ENCODE measurements around the gene CACNA1C.
A peak's percentile ranks its signal among the peaks of the same experiment; 100 is the strongest.

Gene CACNA1C

GRCh38 chr12:2648406-2648805 lies 595.6 kb downstream of the CACNA1C start:
- Histone ChIP-seq H3K9me3 (ENCODE audit: control insufficient read depth in 2 of 2, low read length in 2 of 2) (no peaks in the 10 kb centered on the region), H3K4me1 (ENCODE audit: control insufficient read depth, insufficient read depth, low read length) (peaks cover 24% of the 10 kb centered on the region), H3K27me3 (ENCODE audit: control insufficient read depth in 1 of 2, insufficient read depth in 2 of 2, low read length in 2 of 2) (no peaks in the 10 kb centered on the region), H3K9ac (ENCODE audit: low read length in 2 of 2) (no peak overlapping the region), H3K4me3 (ENCODE audit: low read length in 2 of 2) (no peak overlapping the region), H3K36me3 (ENCODE audit: control insufficient read depth in 2 of 2, insufficient read depth in 2 of 2, low read length in 2 of 2) (peaks cover 4 to 9% of the 10 kb centered on the region in 2 donors), H3K27ac (ENCODE audit: low read length) (no peak overlapping the region)

GRCh38 chr12:2649201-2650030 lies 596.6 kb downstream of the CACNA1C start:
- Histone ChIP-seq H3K36me3 (ENCODE audit: control insufficient read depth in 2 of 2, insufficient read depth in 2 of 2, low read length in 2 of 2) (peaks cover 5 to 16% of the 10 kb centered on the region in 2 donors), H3K27ac (ENCODE audit: low read length) (no peak overlapping the region), H3K4me3 (ENCODE audit: low read length in 2 of 2) (no peak overlapping the region), H3K27me3 (ENCODE audit: control insufficient read depth in 1 of 2, insufficient read depth in 2 of 2, low read length in 2 of 2) (no peaks in the 10 kb centered on the region), H3K9ac (ENCODE audit: low read length in 2 of 2) (no peak overlapping the region), H3K9me3 (ENCODE audit: control insufficient read depth in 2 of 2, low read length in 2 of 2) (no peaks in the 10 kb centered on the region), H3K4me1 (ENCODE audit: control insufficient read depth, insufficient read depth, low read length) (peaks cover 24% of the 10 kb centered on the region)

GRCh38 chr12:2650261-2651067 lies 597.7 kb downstream of the CACNA1C start:
- H3K27ac ChIP-seq (ENCODE audit: low read length) = peak overlapping the region; percentile 24
- H3K4me3 ChIP-seq (ENCODE audit: low read length in 2 of 2) = no peak overlapping the region
- H3K9ac ChIP-seq (ENCODE audit: low read length in 2 of 2) = no peak overlapping the region
- H3K9me3 ChIP-seq (ENCODE audit: control insufficient read depth in 2 of 2, low read length in 2 of 2) = no peaks in the 10 kb centered on the region
- peaks cover 24% of the 10 kb centered on the region for H3K4me1 ChIP-seq (ENCODE audit: control insufficient read depth, insufficient read depth, low read length)
- peaks cover 14 to 26% of the 10 kb centered on the region in 2 donors for H3K36me3 ChIP-seq (ENCODE audit: control insufficient read depth in 2 of 2, insufficient read depth in 2 of 2, low read length in 2 of 2)
- H3K27me3 ChIP-seq (ENCODE audit: control insufficient read depth in 1 of 2, insufficient read depth in 2 of 2, low read length in 2 of 2) = no peaks in the 10 kb centered on the region

GRCh38 chr12:2651068-2651965 lies 598.5 kb downstream of the CACNA1C start:
- Histone ChIP-seq H3K27me3 (ENCODE audit: control insufficient read depth in 1 of 2, insufficient read depth in 2 of 2, low read length in 2 of 2) (no peaks in the 10 kb centered on the region), H3K27ac (ENCODE audit: low read length) (peak overlapping the region; percentile 24), H3K4me1 (ENCODE audit: control insufficient read depth, insufficient read depth, low read length) (peaks cover 24% of the 10 kb centered on the region), H3K9ac (ENCODE audit: low read length in 2 of 2) (no peak overlapping the region), H3K36me3 (ENCODE audit: control insufficient read depth in 2 of 2, insufficient read depth in 2 of 2, low read length in 2 of 2) (peaks cover 20 to 30% of the 10 kb centered on the region in 2 donors), H3K9me3 (ENCODE audit: control insufficient read depth in 2 of 2, low read length in 2 of 2) (no peaks in the 10 kb centered on the region), H3K4me3 (ENCODE audit: low read length in 2 of 2) (no peak overlapping the region)

- H3K36me3 ChIP-seq (ENCODE audit: control insufficient read depth in 2 of 2, insufficient read depth in 2 of 2, low read length in 2 of 2) = peaks cover 23 to 34% of the 10 kb centered on the region in 2 donors
- no peaks in the 10 kb centered on the region for H3K9me3 ChIP-seq (ENCODE audit: control insufficient read depth in 2 of 2, low read length in 2 of 2)
- H3K9ac ChIP-seq (ENCODE audit: low read length in 2 of 2) = no peak overlapping the region
- H3K27me3 ChIP-seq (ENCODE audit: control insufficient read depth in 1 of 2, insufficient read depth in 2 of 2, low read length in 2 of 2) = no peaks in the 10 kb centered on the region
- H3K4me3 ChIP-seq (ENCODE audit: low read length in 2 of 2) = no peak overlapping the region
- H3K27ac ChIP-seq (ENCODE audit: low read length) = no peak overlapping the region
- H3K4me1 ChIP-seq (ENCODE audit: control insufficient read depth, insufficient read depth, low read length) = peaks cover 24% of the 10 kb centered on the region
Observed at GRCh38 chr12:2652011-2652400, 599.2 kb downstream of the CACNA1C start.

GRCh38 chr12:2652401-2653081 lies 599.8 kb downstream of the CACNA1C start:
- no peaks in the 10 kb centered on the region for H3K27me3 ChIP-seq (ENCODE audit: control insufficient read depth in 1 of 2, insufficient read depth in 2 of 2, low read length in 2 of 2)
- H3K4me3 ChIP-seq (ENCODE audit: low read length in 2 of 2) = no peak overlapping the region
- no peak overlapping the region for H3K27ac ChIP-seq (ENCODE audit: low read length)
- peaks cover 25 to 34% of the 10 kb centered on the region in 2 donors for H3K36me3 ChIP-seq (ENCODE audit: control insufficient read depth in 2 of 2, insufficient read depth in 2 of 2, low read length in 2 of 2)
- no peaks in the 10 kb centered on the region for H3K9me3 ChIP-seq (ENCODE audit: control insufficient read depth in 2 of 2, low read length in 2 of 2)
- no peak overlapping the region for H3K9ac ChIP-seq (ENCODE audit: low read length in 2 of 2)
- peaks cover 24% of the 10 kb centered on the region for H3K4me1 ChIP-seq (ENCODE audit: control insufficient read depth, insufficient read depth, low read length)

- Histone ChIP-seq H3K36me3 (ENCODE audit: control insufficient read depth in 2 of 2, insufficient read depth in 2 of 2, low read length in 2 of 2) (peaks cover 30 to 38% of the 10 kb centered on the region in 2 donors), H3K4me1 (ENCODE audit: control insufficient read depth, insufficient read depth, low read length) (peaks cover 21% of the 10 kb centered on the region), H3K9ac (ENCODE audit: low read length in 2 of 2) (no peak overlapping the region), H3K9me3 (ENCODE audit: control insufficient read depth in 2 of 2, low read length in 2 of 2) (no peaks in the 10 kb centered on the region), H3K4me3 (ENCODE audit: low read length in 2 of 2) (no peak overlapping the region), H3K27me3 (ENCODE audit: control insufficient read depth in 1 of 2, insufficient read depth in 2 of 2, low read length in 2 of 2) (no peaks in the 10 kb centered on the region), H3K27ac (ENCODE audit: low read length) (no peak overlapping the region)
Observed at GRCh38 chr12:2653461-2653965, 600.7 kb downstream of the CACNA1C start.

- Histone ChIP-seq H3K27ac (ENCODE audit: low read length) (no peak overlapping the region), H3K36me3 (ENCODE audit: control insufficient read depth in 2 of 2, insufficient read depth in 2 of 2, low read length in 2 of 2) (peaks cover 32 to 43% of the 10 kb centered on the region in 2 donors), H3K27me3 (ENCODE audit: control insufficient read depth in 1 of 2, insufficient read depth in 2 of 2, low read length in 2 of 2) (no peaks in the 10 kb centered on the region), H3K9ac (ENCODE audit: low read length in 2 of 2) (no peak overlapping the region), H3K4me1 (ENCODE audit: control insufficient read depth, insufficient read depth, low read length) (peaks cover 15% of the 10 kb centered on the region), H3K4me3 (ENCODE audit: low read length in 2 of 2) (no peak overlapping the region), H3K9me3 (ENCODE audit: control insufficient read depth in 2 of 2, low read length in 2 of 2) (no peaks in the 10 kb centered on the region)
Observed at GRCh38 chr12:2654311-2654710, 601.5 kb downstream of the CACNA1C start.

GRCh38 chr12:2654741-2655140 lies 602.0 kb downstream of the CACNA1C start:
- Histone ChIP-seq H3K9ac (ENCODE audit: low read length in 2 of 2) (no peak overlapping the region), H3K27me3 (ENCODE audit: control insufficient read depth in 1 of 2, insufficient read depth in 2 of 2, low read length in 2 of 2) (no peaks in the 10 kb centered on the region), H3K36me3 (ENCODE audit: control insufficient read depth in 2 of 2, insufficient read depth in 2 of 2, low read length in 2 of 2) (peaks cover 34 to 44% of the 10 kb centered on the region in 2 donors), H3K4me3 (ENCODE audit: low read length in 2 of 2) (no peak overlapping the region), H3K27ac (ENCODE audit: low read length) (no peak overlapping the region), H3K9me3 (ENCODE audit: control insufficient read depth in 2 of 2, low read length in 2 of 2) (no peaks in the 10 kb centered on the region), H3K4me1 (ENCODE audit: control insufficient read depth, insufficient read depth, low read length) (peaks cover 11% of the 10 kb centered on the region)

GRCh38 chr12:2662524-2662923 lies 609.7 kb downstream of the CACNA1C start:
- Histone ChIP-seq H3K27me3 (ENCODE audit: control insufficient read depth in 1 of 2, insufficient read depth in 2 of 2, low read length in 2 of 2) (no peaks in the 10 kb centered on the region), H3K27ac (ENCODE audit: low read length) (no peak overlapping the region), H3K9ac (ENCODE audit: low read length in 2 of 2) (no peak overlapping the region), H3K9me3 (ENCODE audit: control insufficient read depth in 2 of 2, low read length in 2 of 2) (no peaks in the 10 kb centered on the region), H3K4me1 (ENCODE audit: control insufficient read depth, insufficient read depth, low read length) (no peaks in the 10 kb centered on the region), H3K36me3 (ENCODE audit: control insufficient read depth in 2 of 2, insufficient read depth in 2 of 2, low read length in 2 of 2) (peaks cover 43 to 44% of the 10 kb centered on the region in 2 donors), H3K4me3 (ENCODE audit: low read length in 2 of 2) (no peak overlapping the region)
